Transverse colon (tissue), 3 donors: ENCODE measurements around the gene CEP41.

ENCODE experiments used
- EP300 ChIP-seq: sonication (generic); formaldehyde crosslinking; IDR thresholded peaks from one replicate; pipeline ENCODE4 v1.6.1; 2017; ENCODE audit warnings: antibody characterized with exemption, low read depth
- POLR2A ChIP-seq: fragments of 450-650 bp; IDR thresholded peaks from one replicate; pipeline ENCODE4 v1.6.1; 2016; ENCODE audit warnings: antibody characterized with exemption, mild to moderate bottlenecking, moderate library complexity
- TF ChIP-seq, protein P1 (sequence below), 5 experiments: fragments of 200-600 bp in 3 of 5; fragments of 450-650 bp in 2 of 5; sonication (generic) in 3 of 5; IDR thresholded peaks; 1 replicate in 2 of 5; 2 replicates in 3 of 5; pipeline ENCODE4 v1.5.1; 2016 to 2017; ENCODE audit warnings: antibody characterized with exemption in 5 of 5, inconsistent platforms in 3 of 5, mild to moderate bottlenecking in 2 of 5, moderate library complexity in 1 of 5

DNA sequence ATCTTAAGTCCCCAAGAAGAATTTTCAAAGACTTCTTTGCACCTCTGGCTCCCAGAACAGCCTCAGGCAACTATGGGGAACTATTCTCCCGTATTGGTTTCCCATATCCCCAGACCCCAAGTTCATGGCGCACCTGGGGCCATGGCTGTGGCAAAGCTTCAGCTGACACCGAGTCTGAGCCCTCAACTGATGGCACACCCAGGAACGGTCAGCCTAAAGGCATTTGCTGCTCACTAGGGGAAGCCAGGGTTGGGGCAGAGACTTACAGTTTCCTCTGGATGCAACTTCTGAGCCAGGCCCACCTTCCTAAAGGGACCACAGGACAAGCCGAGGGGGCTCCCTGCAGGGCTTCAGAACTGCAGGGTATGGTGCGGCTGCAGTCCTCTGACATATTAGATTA, 74.3 kb downstream of the CEP41 start:
- TF ChIP-seq, protein P1, sequence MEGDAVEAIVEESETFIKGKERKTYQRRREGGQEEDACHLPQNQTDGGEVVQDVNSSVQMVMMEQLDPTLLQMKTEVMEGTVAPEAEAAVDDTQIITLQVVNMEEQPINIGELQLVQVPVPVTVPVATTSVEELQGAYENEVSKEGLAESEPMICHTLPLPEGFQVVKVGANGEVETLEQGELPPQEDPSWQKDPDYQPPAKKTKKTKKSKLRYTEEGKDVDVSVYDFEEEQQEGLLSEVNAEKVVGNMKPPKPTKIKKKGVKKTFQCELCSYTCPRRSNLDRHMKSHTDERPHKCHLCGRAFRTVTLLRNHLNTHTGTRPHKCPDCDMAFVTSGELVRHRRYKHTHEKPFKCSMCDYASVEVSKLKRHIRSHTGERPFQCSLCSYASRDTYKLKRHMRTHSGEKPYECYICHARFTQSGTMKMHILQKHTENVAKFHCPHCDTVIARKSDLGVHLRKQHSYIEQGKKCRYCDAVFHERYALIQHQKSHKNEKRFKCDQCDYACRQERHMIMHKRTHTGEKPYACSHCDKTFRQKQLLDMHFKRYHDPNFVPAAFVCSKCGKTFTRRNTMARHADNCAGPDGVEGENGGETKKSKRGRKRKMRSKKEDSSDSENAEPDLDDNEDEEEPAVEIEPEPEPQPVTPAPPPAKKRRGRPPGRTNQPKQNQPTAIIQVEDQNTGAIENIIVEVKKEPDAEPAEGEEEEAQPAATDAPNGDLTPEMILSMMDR (IDR thresholded peaks at IDR 0.05): no peak
- TF ChIP-seq EP300 (no peak), POLR2A (no peak)
